GM10847 (cell line): ENCODE measurements around the gene CAPN5.

Source experiments
- POLR2A ChIP-seq: IDR thresholded peaks from 2 replicates; pipeline ENCODE4 v1.6.1; 2011; ENCODE audit not compliant: insufficient read length; ENCODE audit errors: extremely low read depth

Gene CAPN5

GRCh38 chr11:77175021-77175842 is 108.5 kb downstream of the CAPN5 start:
- TF ChIP-seq POLR2A, result no peak
